ENCODE results near the gene FAM111A. TPM values are rescaled to one million over a fixed set of nuclear protein-coding genes. Genes with fewer than 3 reads are reported as not detected.

The FAM111A gene
- total RNA-seq, 5 donors from 2014 or later (not counting 1 experiment from before 2014, with no cell fraction given): 75.9 to 90.2 (median 78.9) TPM

DNA sequence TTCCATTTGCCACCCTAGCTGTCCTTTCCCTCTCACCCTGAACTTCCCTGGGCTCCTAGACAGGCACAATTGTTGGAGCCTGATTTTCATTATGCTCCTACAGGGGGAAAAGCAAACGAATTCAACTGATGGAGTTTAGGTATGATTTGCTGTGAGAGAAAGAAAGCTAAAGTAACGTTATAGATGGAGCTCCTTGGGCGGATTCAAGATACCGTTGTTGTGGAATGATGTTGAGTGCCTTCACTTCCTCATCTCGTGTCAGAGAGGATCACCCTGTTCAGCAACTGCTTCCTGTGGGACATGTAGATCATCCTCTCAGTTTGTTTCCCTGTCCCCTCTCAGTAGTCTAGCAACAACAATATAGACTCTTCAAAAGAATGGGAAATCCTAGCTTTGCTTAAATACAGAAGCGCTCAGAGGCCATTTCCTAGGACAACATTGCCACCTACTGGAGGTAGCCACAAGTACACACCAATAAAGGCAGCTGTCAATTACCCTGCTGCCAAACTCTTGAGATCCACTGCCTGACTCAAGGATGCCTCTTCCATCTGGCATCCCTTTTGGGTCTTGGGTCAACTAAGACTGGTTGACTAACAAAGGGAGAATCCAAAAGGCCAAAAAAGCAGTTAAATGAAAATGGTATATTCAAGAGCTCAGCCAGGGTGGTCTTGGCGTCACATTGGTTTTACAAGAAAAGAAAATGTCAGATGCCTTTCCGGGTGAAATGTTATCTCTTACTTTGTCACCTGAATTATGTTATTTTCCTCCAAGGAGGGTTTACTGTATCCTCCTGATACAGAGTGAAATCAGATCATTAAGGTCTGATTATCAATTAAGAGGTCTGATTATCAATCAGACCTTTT lies 15.8 kb downstream of the FAM111A start:
- Histone ChIP-seq H3K36me3 (ENCODE audit: control insufficient read depth in 2 of 2, extremely low read depth in 1 of 2, insufficient read depth in 1 of 2, low read length in 1 of 2) (no peaks in the 10 kb centered on the region), H3K27ac (ENCODE audit: low read length) (no peak overlapping the region), H3K4me3 (ENCODE audit: control insufficient read depth in 1 of 2, extremely low read depth in 1 of 2, low read length in 1 of 2) (no peak overlapping the region), H3K4me1 (ENCODE audit: control insufficient read depth in 1 of 2, extremely low read depth in 1 of 2, insufficient read depth in 2 of 2, low read length in 2 of 2) (peaks cover 0 to 3% of the 10 kb centered on the region in 2 experiments), H3K27me3 (replicated peaks in 1 of 2; ENCODE audit: control insufficient read depth in 2 of 2, extremely low read depth in 1 of 2, insufficient read depth in 2 of 2, low read length in 1 of 2) (peaks cover 0 to 5% of the 10 kb centered on the region in 2 experiments), H3K9me3 (no peaks in the 10 kb centered on the region)
- ATAC-seq (replicated peaks in 1 of 4) (peak; percentile 88 to 99 (median 94)), DNase-seq (peak; percentile 26 to 88 (median 52))
- peaks cover 4 to 5% (median 4%) of the 10 kb centered on the region in 3 donors for H3K4me1 Mint-ChIP-seq
- peaks cover 13 to 19% of the 10 kb centered on the region in 2 donors for H3K27me3 Mint-ChIP-seq
- H3K9me3 Mint-ChIP-seq: no peaks in the 10 kb centered on the region
- no peaks in the 10 kb centered on the region for H3K36me3 Mint-ChIP-seq
- ChIA-PET POLR2A (interaction anchor here (0.6 to 1.0 kb wide), 2 partner anchors 10 to 1821 kb away, joined by 3 to 5 read pairs; partner anchors contain the start of gene P2RX3 (in 1 of the 2)), CTCF (interaction anchor here (0.5 to 3.4 kb wide), 50 partner anchors 8 to 1817 kb away, joined by 3 to 24 read pairs (median 4); partner anchors contain the start of genes DTX4 (in 2 of the 2), FAM111A (in 1 of the 2) and FAM111B (in 1 of the 2))
- no peak overlapping the region for H3K4me3 Mint-ChIP-seq
- no peak overlapping the region for H3K27ac Mint-ChIP-seq
- WGBS (ENCODE audit: insufficient coverage): 35% methylated on average over 6 of the region's 8 CpGs

DNA sequence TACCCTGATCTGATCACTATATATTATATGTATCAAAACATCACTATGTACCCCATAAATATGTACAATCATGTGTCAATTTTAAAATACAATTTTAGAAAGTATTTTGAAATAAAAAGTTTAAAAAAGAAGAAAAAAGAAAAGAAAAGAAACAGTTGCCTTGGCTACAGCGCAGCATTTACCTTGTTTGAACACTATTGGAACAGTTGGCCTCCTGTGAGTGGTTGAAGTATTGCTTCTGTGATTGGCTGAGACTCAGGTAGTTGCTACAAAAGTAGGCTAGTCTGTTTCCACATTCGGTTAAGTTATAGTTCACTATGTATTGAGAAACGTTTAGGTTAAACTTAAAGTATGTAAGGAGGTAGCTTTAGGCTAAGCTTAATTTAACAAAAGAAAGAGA lies 21.4 kb downstream of the FAM111A start:
- no peaks in the 10 kb centered on the region for H3K36me3 Mint-ChIP-seq
- Histone ChIP-seq H3K4me3 (ENCODE audit: control insufficient read depth in 1 of 2, extremely low read depth in 1 of 2, low read length in 1 of 2) (no peak overlapping the region), H3K4me1 (ENCODE audit: control insufficient read depth in 1 of 2, extremely low read depth in 1 of 2, insufficient read depth in 2 of 2, low read length in 2 of 2) (no peaks in the 10 kb centered on the region), H3K27ac (ENCODE audit: low read length) (no peak overlapping the region), H3K9me3 (no peaks in the 10 kb centered on the region), H3K27me3 (replicated peaks in 1 of 2; ENCODE audit: control insufficient read depth in 2 of 2, extremely low read depth in 1 of 2, insufficient read depth in 2 of 2, low read length in 1 of 2) (peaks cover 0 to 8% of the 10 kb centered on the region in 2 experiments), H3K36me3 (ENCODE audit: control insufficient read depth in 2 of 2, extremely low read depth in 1 of 2, insufficient read depth in 1 of 2, low read length in 1 of 2) (no peaks in the 10 kb centered on the region)
- H3K9me3 Mint-ChIP-seq: no peaks in the 10 kb centered on the region
- no peak overlapping the region for H3K4me3 Mint-ChIP-seq
- ChIA-PET POLR2A (interaction anchor here in 1 of 2 donors (0.6 kb wide), 1 partner anchor 129 kb away, joined by 4 read pairs; no protein-coding TSS in a partner anchor), CTCF (interaction anchor here (0.6 to 2.2 kb wide), 5 partner anchors 8 to 600 kb away, joined by 3 to 8 read pairs (median 6); partner anchors contain the start of gene DTX4 (in 1 of the 2))
- H3K27me3 Mint-ChIP-seq: peaks cover 24 to 30% of the 10 kb centered on the region in 2 donors
- H3K4me1 Mint-ChIP-seq: no peaks in the 10 kb centered on the region
- 89% methylated on average over 1 of the region's 3 CpGs for whole genome bisulfite sequencing (ENCODE audit: insufficient coverage)
- H3K27ac Mint-ChIP-seq: no peak overlapping the region
- DNase-seq (no peak), ATAC-seq (replicated peaks in 1 of 4) (no peak)

DNA sequence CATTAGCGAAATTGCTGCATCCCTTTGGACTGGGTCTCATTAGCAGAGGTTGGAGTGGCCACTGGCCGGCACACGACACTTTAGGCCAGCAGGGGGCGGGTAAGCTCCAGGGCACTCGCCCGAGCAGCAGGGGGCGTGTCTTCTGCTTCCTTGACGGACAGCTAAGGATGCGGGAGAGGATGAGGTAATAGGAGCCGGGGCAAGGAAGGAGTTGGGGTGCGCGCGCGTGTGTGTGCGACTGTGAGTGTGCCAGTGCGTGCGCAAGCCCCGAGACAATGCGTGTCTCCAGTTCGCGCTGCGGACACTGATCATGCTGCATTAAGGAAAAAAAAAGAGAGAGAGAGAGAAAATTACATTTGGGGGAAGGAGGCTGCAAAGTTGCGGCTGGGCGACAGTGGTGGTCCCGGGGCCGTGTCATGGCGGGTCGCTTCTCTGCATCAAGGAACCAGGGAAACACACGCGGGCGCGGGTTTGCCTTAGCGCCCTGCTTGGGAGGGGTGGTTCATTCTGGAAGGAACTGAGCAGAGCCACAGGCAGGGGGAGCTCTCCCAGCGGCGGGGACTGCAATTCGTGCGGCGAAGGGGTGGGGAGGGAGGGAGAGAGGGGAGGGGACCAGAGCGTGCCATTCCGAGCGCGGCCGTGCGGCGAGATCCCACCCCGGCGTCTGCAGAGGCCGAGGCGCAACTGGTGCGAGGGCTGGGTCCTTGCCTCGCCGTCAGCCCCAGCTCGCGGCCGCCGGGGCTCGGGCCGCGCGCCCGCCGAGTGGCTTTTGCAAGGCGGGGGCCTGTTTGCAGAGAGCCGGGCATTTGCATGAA lies 29.1 kb downstream of the FAM111A start, which contains the start of gene DTX4:
Gene DTX4 (plus strand): TSS at position 625 of the 815 bp plus-strand sequence. CDS start 464 bp downstream, outside the sequence.
- H3K4me3 Mint-ChIP-seq: peak within 1 kb of the TSS; percentile 79 to 90 (median 88)
- Histone ChIP-seq H3K36me3 (ENCODE audit: control insufficient read depth in 2 of 2, extremely low read depth in 1 of 2, insufficient read depth in 1 of 2, low read length in 1 of 2) (no peaks in the 10 kb centered on the region), H3K9me3 (no peaks in the 10 kb centered on the region), H3K4me3 (ENCODE audit: control insufficient read depth in 1 of 2, extremely low read depth in 1 of 2, low read length in 1 of 2) (peak within 1 kb of the TSS; percentile 71 to 75), H3K27ac (ENCODE audit: low read length) (peak within 1 kb of the TSS; percentile 40), H3K4me1 (ENCODE audit: control insufficient read depth in 1 of 2, extremely low read depth in 1 of 2, insufficient read depth in 2 of 2, low read length in 2 of 2) (peaks cover 2 to 19% of the 10 kb centered on the region in 2 experiments), H3K27me3 (replicated peaks in 1 of 2; ENCODE audit: control insufficient read depth in 2 of 2, extremely low read depth in 1 of 2, insufficient read depth in 2 of 2, low read length in 1 of 2) (peaks cover 0 to 10% of the 10 kb centered on the region in 2 experiments)
- ChIA-PET POLR2A (interaction anchor here (0.6 to 1.0 kb wide), 4 partner anchors 14 to 65 kb away, joined by 3 to 4 read pairs (median 4); no protein-coding TSS in a partner anchor), CTCF (interaction anchor here (0.6 to 2.8 kb wide), 34 partner anchors 8 to 1485 kb away, joined by 3 to 33 read pairs (median 6); partner anchors contain the start of genes FAM111A (in 1 of the 2) and MPEG1 (in 1 of the 2))
- peak; percentile 86 to 94 (median 90) for ATAC-seq (replicated peaks in 1 of 4)
- H3K9me3 Mint-ChIP-seq: no peaks in the 10 kb centered on the region
- under 1% methylated on average over 63 of the region's 64 CpGs for WGBS (ENCODE audit: insufficient coverage)
- DNase-seq: peak; percentile 73 to 93 (median 85)
- peak within 1 kb of the TSS in 1 of 2 donors; percentile 58 for H3K27ac Mint-ChIP-seq
- H3K27me3 Mint-ChIP-seq: peaks cover 6 to 7% of the 10 kb centered on the region in 2 donors
- peaks cover 7 to 14% (median 9%) of the 10 kb centered on the region in 3 donors for H3K4me1 Mint-ChIP-seq
- H3K36me3 Mint-ChIP-seq: no peaks in the 10 kb centered on the region

DNA sequence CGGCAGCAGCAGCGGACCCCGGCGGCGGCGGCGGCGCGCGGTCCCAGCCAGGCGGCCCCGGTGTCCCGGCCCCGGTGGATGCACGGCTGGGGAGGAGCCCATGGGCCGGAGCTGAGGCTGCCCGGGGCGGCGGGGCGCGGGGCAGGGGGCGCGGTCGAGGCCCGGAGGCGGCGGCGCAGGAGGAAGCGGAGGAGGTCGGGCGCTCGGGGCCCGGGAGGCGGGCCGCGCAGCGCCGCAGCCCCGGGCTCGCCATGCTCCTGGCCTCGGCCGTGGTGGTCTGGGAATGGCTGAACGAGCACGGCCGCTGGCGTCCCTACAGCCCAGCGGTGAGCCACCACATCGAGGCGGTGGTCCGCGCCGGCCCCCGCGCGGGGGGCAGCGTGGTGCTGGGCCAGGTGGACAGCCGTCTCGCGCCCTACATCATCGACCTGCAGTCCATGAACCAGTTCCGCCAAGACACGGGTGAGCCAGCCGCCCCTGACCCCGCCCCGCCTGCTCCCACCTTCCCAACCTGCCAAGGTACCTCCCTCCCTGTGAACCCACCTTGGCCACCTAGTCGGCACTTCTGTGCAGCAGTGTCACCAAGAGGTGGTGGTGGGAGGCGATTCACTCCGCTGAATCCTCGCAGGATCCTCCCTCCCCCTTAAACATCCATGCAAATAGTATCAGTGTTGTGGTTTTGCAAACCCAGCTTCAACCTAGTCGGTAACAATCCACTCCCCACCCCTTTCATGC lies 29.9 kb downstream of the FAM111A start:
- Histone ChIP-seq H3K4me1 (ENCODE audit: control insufficient read depth in 1 of 2, extremely low read depth in 1 of 2, insufficient read depth in 2 of 2, low read length in 2 of 2) (peaks cover 2 to 19% of the 10 kb centered on the region in 2 experiments), H3K27me3 (replicated peaks in 1 of 2; ENCODE audit: control insufficient read depth in 2 of 2, extremely low read depth in 1 of 2, insufficient read depth in 2 of 2, low read length in 1 of 2) (peaks cover 0 to 10% of the 10 kb centered on the region in 2 experiments), H3K36me3 (ENCODE audit: control insufficient read depth in 2 of 2, extremely low read depth in 1 of 2, insufficient read depth in 1 of 2, low read length in 1 of 2) (no peaks in the 10 kb centered on the region), H3K27ac (ENCODE audit: low read length) (no peak overlapping the region), H3K4me3 (ENCODE audit: control insufficient read depth in 1 of 2, extremely low read depth in 1 of 2, low read length in 1 of 2) (peak overlapping the region; percentile 71), H3K9me3 (no peaks in the 10 kb centered on the region)
- Mint-ChIP-seq H3K4me1 (peaks cover 7 to 14% (median 9%) of the 10 kb centered on the region in 3 donors), H3K9me3 (no peaks in the 10 kb centered on the region), H3K27me3 (peaks cover 6 to 7% of the 10 kb centered on the region in 2 donors), H3K36me3 (no peaks in the 10 kb centered on the region), H3K4me3 (peak overlapping the region; percentile 79 to 90 (median 88)), H3K27ac (peak overlapping the region in 1 of 2 donors; percentile 58)
- POLR2A ChIA-PET: interaction anchor here in 1 of 2 donors (0.8 kb wide), 1 partner anchor 19 kb away, joined by 4 read pairs; no protein-coding TSS in a partner anchor
- CTCF ChIA-PET: interaction anchor here (0.8 to 2.8 kb wide), 22 partner anchors 8 to 257 kb away, joined by 3 to 33 read pairs (median 8); partner anchors contain the start of gene FAM111A (in 1 of the 2)
- ATAC-seq (replicated peaks in 1 of 4) (peak; percentile 28 to 58 (median 50)), DNase-seq (peak in 16 of 35 experiments; percentile 2 to 32 (median 10))
- WGBS (ENCODE audit: insufficient coverage): under 1% methylated on average over 65 of the region's 70 CpGs

DNA sequence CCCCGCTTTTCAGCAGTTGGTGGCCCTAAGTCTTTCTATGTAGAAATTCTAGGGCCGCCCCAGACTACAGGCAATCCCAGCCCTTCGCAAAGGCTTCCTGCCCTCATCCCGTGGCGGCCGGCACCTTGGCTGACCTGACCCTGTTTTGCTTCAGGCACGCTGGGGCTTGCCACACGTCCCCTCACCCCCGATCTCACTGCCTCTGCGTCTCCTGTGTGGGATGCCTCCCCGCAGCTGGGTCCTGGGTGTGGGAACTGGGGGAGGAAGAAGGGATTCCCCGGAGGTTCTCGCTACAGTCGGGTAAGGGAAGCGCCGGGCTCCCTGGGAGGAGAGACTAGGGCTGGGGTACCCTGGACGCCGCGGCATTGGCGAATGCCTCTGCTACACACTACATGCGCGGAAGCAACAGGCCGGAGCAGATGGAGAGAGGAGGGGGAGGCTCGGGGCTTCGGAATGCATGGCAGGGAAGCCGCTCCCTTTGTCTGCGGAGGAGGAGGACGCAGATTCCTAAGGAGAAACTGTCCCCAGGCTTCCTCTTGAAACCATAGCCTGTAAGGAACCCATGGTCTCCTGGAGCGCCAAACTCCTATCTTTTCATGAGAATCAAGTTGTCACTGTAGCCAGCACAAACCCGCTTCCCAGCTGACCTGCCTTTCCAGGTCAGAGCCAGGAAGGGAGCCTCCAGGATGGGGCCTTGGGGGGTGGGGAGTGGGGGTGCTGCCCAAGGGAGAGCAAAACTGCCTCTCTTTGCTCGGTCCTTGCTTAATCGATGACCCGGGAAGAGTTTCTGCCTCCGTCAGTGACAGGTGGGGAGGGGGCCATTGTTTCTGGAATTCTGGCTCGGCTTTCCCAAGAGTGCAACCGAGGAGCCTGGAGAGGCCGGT lies 30.7 kb downstream of the FAM111A start:
- ChIA-PET CTCF (interaction anchor here (1.8 to 2.4 kb wide), 6 partner anchors 9 to 257 kb away, joined by 3 to 29 read pairs (median 8); partner anchors contain the start of gene FAM111A (in 1 of the 2)), POLR2A (no interaction called here)
- Histone ChIP-seq H3K9me3 (no peaks in the 10 kb centered on the region), H3K36me3 (ENCODE audit: control insufficient read depth in 2 of 2, extremely low read depth in 1 of 2, insufficient read depth in 1 of 2, low read length in 1 of 2) (no peaks in the 10 kb centered on the region), H3K4me3 (ENCODE audit: control insufficient read depth in 1 of 2, extremely low read depth in 1 of 2, low read length in 1 of 2) (peak overlapping the region; percentile 47 to 71), H3K4me1 (ENCODE audit: control insufficient read depth in 1 of 2, extremely low read depth in 1 of 2, insufficient read depth in 2 of 2, low read length in 2 of 2) (peaks cover 2 to 19% of the 10 kb centered on the region in 2 experiments), H3K27me3 (replicated peaks in 1 of 2; ENCODE audit: control insufficient read depth in 2 of 2, extremely low read depth in 1 of 2, insufficient read depth in 2 of 2, low read length in 1 of 2) (peaks cover 0 to 10% of the 10 kb centered on the region in 2 experiments), H3K27ac (ENCODE audit: low read length) (no peak overlapping the region)
- peaks cover 7 to 14% (median 9%) of the 10 kb centered on the region in 3 donors for H3K4me1 Mint-ChIP-seq
- no peaks in the 10 kb centered on the region for H3K36me3 Mint-ChIP-seq
- H3K4me3 Mint-ChIP-seq: peak overlapping the region; percentile 79 to 90 (median 88)
- peak in 7 of 35 experiments; percentile 2 to 42 (median 9) for DNase-seq
- WGBS (ENCODE audit: insufficient coverage): 29% methylated on average over 19 of the region's 37 CpGs
- H3K27me3 Mint-ChIP-seq: peaks cover 6 to 7% of the 10 kb centered on the region in 2 donors
- H3K27ac Mint-ChIP-seq: peak overlapping the region in 1 of 2 donors; percentile 58
- no peaks in the 10 kb centered on the region for H3K9me3 Mint-ChIP-seq
- ATAC-seq (replicated peaks in 1 of 4): no peak

Measured in T-cell (primary cell).